Erythroblast (primary cell): Measurements from ENCODE around the gene POLR2J3.
"Not testable (repeated sequence)": the region's sequence is repeated elsewhere in the genome, so short reads cannot be mapped to it uniquely, and the experiment has no call there.

Source experiments
- GATA1 ChIP-seq: IDR thresholded peaks from 2 replicates; pipeline ENCODE4 v1.6.1; 2011; ENCODE audit warnings: low read depth, mild to moderate bottlenecking, control low read depth, low read length, moderate library complexity
- POLR2A ChIP-seq: IDR thresholded peaks from 2 replicates; pipeline ENCODE4 v1.6.1; 2011; ENCODE audit warnings: mild to moderate bottlenecking, low read length

- not testable (repeated sequence) for TF ChIP-seq POLR2A, GATA1
These were observed 3.8 kb downstream of the POLR2J3 start for GRCh38 chr7:102568620-102569019.
